SH-SY5Y (cell line): ENCODE measurements around the gene GDF7.

Experiments
- GATA2 ChIP-seq: IDR thresholded peaks from 2 replicates; pipeline ENCODE4 v1.6.1; 2011; ENCODE audit warnings: mild to moderate bottlenecking, low read depth, low read length
- GATA3 ChIP-seq: IDR thresholded peaks from 2 replicates; pipeline ENCODE4 v1.6.1; 2011; ENCODE audit warnings: low read depth, mild to moderate bottlenecking, low read length, moderate library complexity

GDF7 gene

DNA sequence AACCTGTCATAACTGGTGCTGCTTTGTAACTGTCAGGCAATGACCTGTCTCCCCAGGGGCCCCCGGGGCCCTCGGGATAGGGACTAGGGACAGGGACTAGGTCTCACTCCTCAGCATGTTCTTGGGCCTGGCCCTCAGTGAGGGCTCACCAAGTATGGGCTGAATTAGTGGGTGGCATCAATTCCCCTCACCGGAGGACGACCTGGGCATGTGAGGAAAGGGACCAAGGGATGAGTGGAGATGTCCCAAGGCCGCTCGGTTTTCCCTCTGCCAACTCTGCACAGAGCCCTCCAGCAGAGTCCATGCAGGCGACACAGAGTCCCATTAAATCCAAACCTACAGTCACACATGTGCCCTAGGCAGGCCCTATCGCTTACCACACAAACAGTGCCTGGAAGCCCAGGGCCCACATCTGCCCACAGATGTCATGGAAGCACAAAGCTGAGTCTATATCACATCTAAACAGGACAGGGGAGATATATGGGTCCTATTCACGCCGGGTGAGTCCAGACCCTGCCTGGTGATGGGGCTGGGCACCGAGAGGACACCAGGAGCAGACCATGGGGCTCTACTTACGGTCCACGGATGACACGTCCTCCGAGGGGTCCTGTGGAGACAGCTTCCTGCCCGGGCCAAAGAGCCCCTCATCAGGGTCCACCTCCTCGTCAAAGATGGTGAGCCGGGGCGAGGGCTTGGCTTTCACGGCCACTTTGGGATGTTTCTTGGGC is 42.6 kb upstream of the GDF7 start:
- TF ChIP-seq GATA2 (no peak), GATA3 (no peak)

DNA sequence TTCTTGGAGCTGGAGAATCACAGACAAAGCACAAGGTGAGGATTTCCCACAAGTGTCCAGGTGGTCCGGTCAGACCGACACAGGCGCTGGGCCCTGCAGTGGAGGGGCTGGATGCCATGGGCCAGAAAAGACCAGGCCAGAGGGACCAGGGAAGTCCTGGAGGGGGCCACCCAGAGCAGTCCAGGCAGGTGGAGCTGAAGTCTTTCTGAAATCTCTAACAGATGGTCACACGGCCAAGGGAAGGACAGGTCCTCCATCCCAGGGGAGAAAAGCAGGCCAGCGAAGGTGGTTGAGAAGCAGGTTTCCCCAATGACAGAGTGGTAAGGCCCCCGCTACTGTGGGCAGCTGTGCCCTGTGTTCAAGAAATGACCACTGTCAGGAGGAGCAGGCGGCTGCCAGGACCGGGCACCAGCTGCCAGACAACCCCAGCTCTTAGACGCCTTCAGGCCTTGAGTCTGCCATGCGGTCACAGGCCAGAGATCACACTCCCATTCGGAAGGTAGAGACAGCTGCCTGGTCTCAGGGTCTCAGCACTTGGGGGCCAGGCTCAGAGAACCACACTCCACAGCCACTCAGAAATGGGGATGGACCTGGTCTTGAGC is 42.0 kb upstream of the GDF7 start:
- TF ChIP-seq GATA2 = no peak
- no peak for TF ChIP-seq GATA3

DNA sequence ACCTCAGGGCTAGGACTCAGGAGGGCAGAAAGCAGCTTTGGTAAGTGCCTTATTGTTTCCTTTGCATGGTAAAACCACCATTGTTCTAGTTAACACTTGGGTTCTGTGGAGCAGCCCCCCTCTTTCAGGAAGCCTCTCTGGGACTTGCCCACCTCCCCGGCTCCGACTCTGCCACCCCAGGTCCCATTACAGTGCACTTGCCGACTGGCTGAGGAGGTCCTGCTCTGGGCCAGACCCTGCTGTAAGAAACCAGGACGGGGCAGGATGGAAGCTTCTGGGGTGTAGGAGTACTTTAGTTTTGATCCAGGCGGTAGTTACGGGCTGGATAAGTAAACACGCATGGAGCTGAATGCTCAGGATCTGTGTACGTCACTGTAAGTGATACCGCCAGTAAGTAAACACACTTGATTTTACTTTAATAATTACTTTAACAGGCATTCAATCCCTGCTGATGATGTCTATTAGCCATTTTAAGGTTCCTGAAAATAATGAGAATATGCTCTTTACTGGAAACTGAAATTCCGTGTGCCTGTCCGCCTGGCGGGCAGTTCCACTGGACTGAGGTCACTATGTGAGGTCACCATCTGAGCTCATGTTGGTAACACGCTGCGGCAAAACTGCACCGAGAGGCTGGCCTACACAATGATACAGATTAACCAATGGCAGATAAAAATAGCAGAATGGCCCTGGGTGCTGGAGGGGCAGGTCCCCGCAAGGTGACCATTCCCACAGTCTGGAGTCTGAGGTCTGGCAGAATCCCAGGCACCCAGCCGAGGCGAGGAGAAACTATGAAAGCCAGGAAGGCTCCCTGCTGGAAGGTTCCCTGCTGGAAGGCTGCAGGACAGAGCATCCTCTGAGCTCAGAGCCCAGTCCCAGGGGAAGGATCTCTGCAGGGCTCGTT is 41.2 kb upstream of the GDF7 start:
- TF ChIP-seq GATA2 (no peak), GATA3 (no peak)

DNA sequence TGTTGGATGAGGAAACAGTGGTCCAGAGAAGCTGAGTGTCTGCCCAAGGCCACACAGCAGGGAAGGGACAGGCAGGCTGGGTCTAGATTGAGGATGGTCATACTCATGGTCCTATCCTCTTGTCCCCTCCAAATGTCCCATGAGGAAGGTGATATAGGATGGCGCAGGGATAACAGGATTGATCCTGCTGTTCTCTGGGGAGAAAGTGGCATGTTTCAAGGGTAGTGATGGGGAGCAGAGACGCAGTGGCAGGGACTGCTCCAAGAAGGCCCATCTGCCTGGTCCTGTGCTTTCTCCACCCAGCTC is 40.6 kb upstream of the GDF7 start:
- TF ChIP-seq GATA2 (no peak), GATA3 (no peak)

DNA sequence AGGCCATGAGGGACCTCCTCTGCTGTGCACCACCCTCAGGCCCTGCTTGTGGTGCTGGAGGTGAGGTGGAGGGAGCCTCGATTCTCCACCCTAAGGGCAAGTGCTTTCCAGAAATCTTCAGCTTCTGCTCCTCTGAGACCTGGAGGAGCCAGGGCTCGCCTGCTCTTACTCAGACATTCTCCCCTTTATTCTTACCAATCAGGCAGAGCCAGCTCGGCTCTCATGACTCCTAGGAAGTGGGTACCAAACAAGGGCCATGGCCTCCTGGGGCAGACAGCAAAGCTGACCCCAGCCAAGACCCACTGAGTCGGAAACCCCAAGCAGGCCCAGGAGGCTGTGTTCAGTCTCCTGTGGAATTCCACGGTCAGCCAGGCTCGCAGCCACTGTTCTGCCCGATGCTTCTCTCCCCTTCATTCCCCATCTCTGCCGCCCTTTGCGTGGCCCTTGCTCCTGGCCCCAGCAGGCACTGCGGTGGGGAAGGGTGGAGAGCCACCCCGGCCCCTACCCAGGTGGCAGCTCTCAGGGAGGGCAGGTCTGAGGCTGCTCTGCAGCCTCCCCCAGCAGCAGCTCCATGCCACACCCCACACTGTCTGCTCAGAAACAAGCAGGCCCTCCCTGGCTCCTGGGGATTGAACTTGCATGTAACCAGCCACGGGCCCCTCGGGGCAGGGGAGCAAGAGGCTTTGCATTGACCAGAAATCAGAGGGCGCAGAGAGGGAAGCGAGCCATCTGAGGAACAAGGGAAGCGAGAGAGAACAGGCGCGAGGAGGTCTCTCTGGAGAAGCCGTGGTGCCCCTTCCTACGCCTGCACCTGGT is 40.0 kb upstream of the GDF7 start:
- TF ChIP-seq GATA3 = no peak
- no peak for TF ChIP-seq GATA2

DNA sequence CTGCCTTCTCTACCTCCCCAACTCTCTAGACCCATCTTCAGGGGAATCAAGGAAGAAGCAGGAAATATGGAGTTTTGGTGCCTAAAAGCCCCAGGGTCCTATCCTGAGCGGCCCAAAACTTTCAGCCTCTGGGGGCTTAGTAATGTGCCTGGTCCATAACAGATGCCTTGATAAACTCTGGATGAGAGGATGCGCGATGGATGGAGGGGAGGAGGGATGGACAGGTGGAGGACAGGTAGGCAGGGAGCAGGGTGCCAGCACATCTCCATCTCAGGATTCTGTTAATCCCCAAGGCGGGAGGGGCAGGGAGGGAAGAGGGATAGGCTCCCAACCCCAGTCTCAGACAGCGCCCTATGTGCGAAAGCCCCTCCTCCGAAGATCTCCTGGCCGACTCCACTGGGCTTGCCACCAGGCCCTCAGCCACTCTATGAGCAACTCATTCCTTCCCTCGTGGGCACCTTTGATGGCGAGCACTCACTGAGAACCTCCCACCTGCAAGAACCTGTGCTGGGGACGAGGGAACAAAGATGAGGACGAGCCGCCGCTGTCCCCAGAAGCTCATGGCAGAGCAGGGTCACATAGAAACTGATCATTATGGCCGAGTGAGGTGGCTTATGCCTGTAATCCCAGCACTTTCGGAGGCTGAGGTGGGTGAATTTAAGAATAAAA is 39.1 kb upstream of the GDF7 start:
- TF ChIP-seq GATA2 (no peak), GATA3 (no peak)

DNA sequence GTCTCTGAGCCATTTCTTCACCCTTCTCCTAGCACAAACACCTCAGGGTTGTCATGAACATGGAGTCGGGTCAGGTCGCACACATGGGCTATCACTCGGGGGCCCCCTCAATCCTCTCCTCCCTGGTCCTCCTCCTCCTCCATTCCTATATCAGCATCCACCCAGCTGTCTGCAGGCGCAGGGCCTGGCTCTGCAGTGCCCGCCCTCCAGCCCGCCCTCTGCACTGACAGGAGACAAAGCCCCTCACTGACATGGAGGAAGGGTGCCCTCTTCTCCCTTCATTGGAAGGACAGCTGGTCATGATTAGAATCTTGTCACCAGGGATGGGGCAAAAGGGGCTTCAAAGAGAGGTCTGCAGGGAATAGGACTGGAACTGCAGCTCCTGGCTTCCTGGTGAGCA is 37.8 kb upstream of the GDF7 start:
- TF ChIP-seq GATA3 (no peak), GATA2 (no peak)

DNA sequence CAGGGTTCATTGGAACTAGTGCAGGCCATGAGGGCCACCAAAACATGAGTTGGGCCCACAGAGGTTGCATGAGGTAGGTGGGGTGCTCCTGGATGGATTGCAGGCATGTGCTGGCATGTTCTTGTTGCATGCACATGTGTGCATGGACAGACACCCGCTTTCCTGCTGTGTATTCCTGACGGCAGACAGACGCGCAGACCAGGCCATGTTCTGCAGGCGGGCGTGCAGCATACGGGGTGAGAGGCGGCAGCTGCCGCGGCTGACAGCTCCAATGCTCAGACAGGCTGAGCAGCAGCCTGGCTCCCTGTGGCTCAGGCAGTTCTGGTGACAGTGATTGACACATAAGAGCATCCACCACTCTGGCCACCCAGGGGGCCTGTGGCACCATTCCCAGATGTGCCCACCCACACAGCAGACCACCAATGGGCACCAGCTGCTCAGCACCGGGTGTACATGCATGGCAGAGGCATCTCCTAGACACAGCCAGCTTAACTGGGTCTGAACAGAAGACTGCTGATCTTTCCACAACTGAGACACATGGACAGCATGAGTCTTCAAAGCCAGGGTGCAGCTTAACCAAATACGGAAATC is 37.3 kb upstream of the GDF7 start:
- TF ChIP-seq GATA3 = no peak
- TF ChIP-seq GATA2 = no peak

DNA sequence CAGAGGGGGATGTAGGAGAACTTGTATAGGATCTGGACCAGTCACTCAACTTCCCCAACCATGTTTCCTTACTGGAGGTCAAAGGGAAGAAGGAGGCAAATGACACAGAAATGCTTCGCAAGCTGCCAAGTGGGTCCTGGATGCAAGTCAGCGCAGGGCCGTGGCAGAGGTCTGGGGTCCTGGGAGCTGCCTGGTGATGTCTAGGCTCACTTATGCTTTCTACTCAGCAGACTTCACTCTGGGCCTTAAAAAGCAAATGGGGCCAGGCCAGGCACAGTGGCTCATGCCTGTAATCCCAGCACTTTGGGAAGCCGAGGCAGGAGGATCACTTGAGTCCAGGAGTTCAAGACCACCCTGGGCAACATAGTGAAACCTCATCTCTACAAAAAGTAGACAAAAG is 36.0 kb upstream of the GDF7 start:
- TF ChIP-seq GATA2 (no peak), GATA3 (no peak)

DNA sequence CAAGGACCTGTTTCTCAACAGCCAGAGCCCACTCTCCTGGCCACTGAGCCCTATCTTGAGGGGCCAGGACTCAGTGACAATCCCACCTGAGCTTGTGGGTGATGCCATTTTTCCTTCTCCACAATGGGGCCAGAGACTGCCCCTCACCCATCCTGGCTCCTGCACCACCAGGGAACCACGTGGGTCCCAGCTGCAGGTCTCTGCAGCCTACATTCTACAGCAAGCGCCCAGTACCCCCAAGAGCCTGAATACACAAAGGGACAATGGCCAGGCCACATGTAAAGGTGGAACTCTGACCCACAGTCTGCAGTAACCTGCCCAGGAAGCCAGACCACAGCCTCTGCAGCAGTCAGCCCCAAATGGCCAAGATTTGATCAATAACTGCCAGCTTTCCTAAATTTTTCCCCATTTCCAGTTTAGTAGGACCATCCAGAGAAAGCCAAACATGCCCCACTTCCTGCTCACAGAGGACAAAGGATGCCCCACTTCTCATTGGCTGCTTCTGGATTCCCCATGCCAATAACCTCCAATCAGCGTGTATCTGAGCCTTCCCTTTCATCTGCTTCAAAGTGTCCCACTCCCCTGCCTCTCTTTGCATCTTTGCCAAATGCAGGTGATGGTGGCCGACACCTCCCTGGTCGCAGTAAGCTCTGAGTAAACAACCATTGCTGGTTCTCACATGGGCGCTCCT is 35.2 kb upstream of the GDF7 start:
- TF ChIP-seq GATA3 (no peak), GATA2 (no peak)

DNA sequence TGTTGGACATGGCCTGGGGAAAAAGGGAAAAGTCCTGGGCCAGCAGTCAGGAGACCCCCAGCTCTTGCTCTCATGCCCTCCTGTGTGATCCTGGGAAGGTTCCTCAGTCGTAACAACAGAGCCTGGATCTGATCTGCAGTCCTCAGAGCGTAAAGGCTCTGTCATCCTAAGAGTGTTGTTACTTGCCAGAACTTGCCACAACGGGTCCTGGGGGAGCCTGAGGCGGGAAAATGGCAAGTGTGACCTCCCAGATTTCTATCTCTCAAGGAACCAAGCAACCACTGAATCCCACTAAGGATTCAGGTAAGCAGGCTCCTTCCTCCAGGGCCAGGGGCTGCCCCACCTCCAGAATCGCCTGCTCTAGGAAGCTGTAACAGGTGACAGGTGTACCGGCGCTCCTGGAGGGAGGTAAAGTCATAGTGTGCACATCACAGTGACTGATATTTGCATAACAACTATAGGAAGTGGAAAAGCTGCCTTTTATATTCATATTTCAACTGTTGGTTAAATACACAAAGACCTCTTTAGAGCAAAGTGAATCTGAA is 34.4 kb upstream of the GDF7 start:
- TF ChIP-seq GATA2 = no peak

DNA sequence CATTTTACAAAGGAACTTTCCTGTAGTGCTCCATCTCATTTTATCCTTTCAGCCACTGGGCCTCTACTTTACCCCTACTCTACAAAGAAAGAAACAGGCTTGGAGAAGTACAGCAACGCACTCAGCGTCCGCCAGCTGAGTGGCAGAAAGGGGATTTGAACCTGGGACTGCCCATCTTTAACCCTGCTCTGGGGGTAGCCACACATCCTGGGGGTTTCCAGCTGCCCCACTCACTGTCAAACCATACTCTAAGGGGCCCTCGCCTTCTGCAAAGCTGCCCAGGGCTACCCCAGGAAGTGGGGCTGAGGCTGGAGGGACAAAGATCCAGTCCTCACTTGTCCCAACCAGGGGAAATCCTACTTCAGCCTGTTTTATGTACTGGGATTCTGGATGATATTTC is 33.9 kb upstream of the GDF7 start:
- TF ChIP-seq GATA2 (no peak), GATA3 (no peak)
